ENCODE measurements around the gene ADAMTS14. TPM values are rescaled to one million over a fixed set of nuclear protein-coding genes. Genes with fewer than 3 reads are reported as not detected.

The ADAMTS14 gene
- total RNA-seq, 1 experiment from 2014 or later, result 0.14 TPM

- Mint-ChIP-seq H3K27me3 (ENCODE audit: unreplicated experiment) (peaks cover 14% of the 10 kb centered on the region), H3K27ac (ENCODE audit: unreplicated experiment) (no peak overlapping the region), H3K36me3 (ENCODE audit: insufficient read depth, unreplicated experiment) (no peaks in the 10 kb centered on the region), H3K4me3 (ENCODE audit: low read depth, unreplicated experiment) (no peak overlapping the region), H3K4me1 (ENCODE audit: low read depth, unreplicated experiment) (no peaks in the 10 kb centered on the region), H3K9me3 (ENCODE audit: low read depth, unreplicated experiment) (no peaks in the 10 kb centered on the region)
- intact Hi-C loops (cut with micrococcal nuclease; ENCODE audit: unreplicated experiment), result no loop called here
- no TSS peak for BruUV-seq (replicated peaks)
- TF ChIP-seq CTCF (IDR thresholded peaks at IDR 0.05; ENCODE audit: unreplicated experiment), result no peak
- CTCF ChIA-PET, result no interaction called here
- no peak for DNase-seq
Measured at GRCh38 chr10:70704211-70704610, 31.9 kb downstream of the ADAMTS14 start.

- no peak for TF ChIP-seq CTCF (IDR thresholded peaks at IDR 0.05; ENCODE audit: unreplicated experiment)
- intact Hi-C loops (cut with micrococcal nuclease; ENCODE audit: unreplicated experiment), result no loop called here
- H3K4me1 Mint-ChIP-seq (ENCODE audit: low read depth, unreplicated experiment), result no peaks in the 10 kb centered on the region
- H3K27me3 Mint-ChIP-seq (ENCODE audit: unreplicated experiment), result peaks cover 18% of the 10 kb centered on the region
- no peaks in the 10 kb centered on the region for H3K36me3 Mint-ChIP-seq (ENCODE audit: insufficient read depth, unreplicated experiment)
- no peak overlapping the region for H3K4me3 Mint-ChIP-seq (ENCODE audit: low read depth, unreplicated experiment)
- CTCF ChIA-PET, result no interaction called here
- BruUV-seq (replicated peaks), result no TSS peak
- H3K27ac Mint-ChIP-seq (ENCODE audit: unreplicated experiment), result no peak overlapping the region
- no peak for DNase-seq
- H3K9me3 Mint-ChIP-seq (ENCODE audit: low read depth, unreplicated experiment), result no peaks in the 10 kb centered on the region
Measured at GRCh38 chr10:70705121-70705861, 33.0 kb downstream of the ADAMTS14 start.

- BruUV-seq (replicated peaks), result no TSS peak
- CTCF ChIA-PET, result no interaction called here
- Mint-ChIP-seq H3K4me3 (ENCODE audit: low read depth, unreplicated experiment) (no peak overlapping the region), H3K27me3 (ENCODE audit: unreplicated experiment) (peaks cover 51% of the 10 kb centered on the region), H3K9me3 (ENCODE audit: low read depth, unreplicated experiment) (no peaks in the 10 kb centered on the region), H3K4me1 (ENCODE audit: low read depth, unreplicated experiment) (peaks cover 6% of the 10 kb centered on the region), H3K36me3 (ENCODE audit: insufficient read depth, unreplicated experiment) (peaks cover 6% of the 10 kb centered on the region), H3K27ac (ENCODE audit: unreplicated experiment) (no peak overlapping the region)
- intact Hi-C loops (cut with micrococcal nuclease; ENCODE audit: unreplicated experiment), result no loop called here
- no peak for TF ChIP-seq CTCF (IDR thresholded peaks at IDR 0.05; ENCODE audit: unreplicated experiment)
- DNase-seq, result no peak
Measured at GRCh38 chr10:70711177-70711576, 38.9 kb downstream of the ADAMTS14 start.

GRCh38 chr10:70711911-70712310 is 39.6 kb downstream of the ADAMTS14 start:
- DNase-seq, result no peak
- no TSS peak for BruUV-seq (replicated peaks)
- no peak for TF ChIP-seq CTCF (IDR thresholded peaks at IDR 0.05; ENCODE audit: unreplicated experiment)
- peaks cover 45% of the 10 kb centered on the region for H3K27me3 Mint-ChIP-seq (ENCODE audit: unreplicated experiment)
- no peaks in the 10 kb centered on the region for H3K9me3 Mint-ChIP-seq (ENCODE audit: low read depth, unreplicated experiment)
- peaks cover 9% of the 10 kb centered on the region for H3K36me3 Mint-ChIP-seq (ENCODE audit: insufficient read depth, unreplicated experiment)
- no peak overlapping the region for H3K4me3 Mint-ChIP-seq (ENCODE audit: low read depth, unreplicated experiment)
- no peak overlapping the region for H3K27ac Mint-ChIP-seq (ENCODE audit: unreplicated experiment)
- CTCF ChIA-PET, result no interaction called here
- intact Hi-C loops (cut with micrococcal nuclease; ENCODE audit: unreplicated experiment), result no loop called here
- H3K4me1 Mint-ChIP-seq (ENCODE audit: low read depth, unreplicated experiment), result peaks cover 14% of the 10 kb centered on the region
